Muscle of leg (tissue), 9 donors: Measurements from ENCODE around the gene SREBF2. TPM values are rescaled to one million over a fixed set of nuclear protein-coding genes. Genes with fewer than 3 reads are reported as not detected.

Experiments used
- polyA plus RNA-seq, 8 donors: library from polyadenylated mRNA; unstranded; fragments of 120-200 nt; gene quantifications; one replicate each; pipeline versions ENCODE4 v1.2.1 to v1.2.3, GENCODE V29; 2013; ENCODE audit warnings: inconsistent platforms in 1 of 8, low replicate concordance in 1 of 8; ENCODE audit not compliant: insufficient read length in 8 of 8, insufficient read depth in 1 of 8
- total RNA-seq: library from RNA; stranded (reverse); fragments of 120-200 nt; gene quantifications from one replicate; pipeline ENCODE4 v1.2.4, GENCODE V29; 2013

SREBF2 gene
- total and polyA plus RNA-seq, 9 donors = 30.9 to 106 (median 81.2) TPM

Other genes starting within 250 kb of the SREBF2 start
- gene PMM1, start 243.3 kb upstream of the SREBF2 start, total RNA-seq = 9.7 TPM
- gene PMM1, start 243.3 kb upstream of the SREBF2 start, polyA plus RNA-seq = 10 to 100 TPM; 22.9 to 34.2 (median 27.7) TPM
- gene DESI1, start 212.1 kb upstream of the SREBF2 start, total RNA-seq = 12.8 TPM
- 10 to 100 TPM; 18.1 to 22.1 (median 19.8) TPM for gene DESI1, start 212.1 kb upstream of the SREBF2 start, polyA plus RNA-seq
- 205 TPM for gene XRCC6, start 211.8 kb upstream of the SREBF2 start, total RNA-seq
- 100 to 1,000 TPM; 212 to 289 (median 227) TPM for gene XRCC6, start 211.8 kb upstream of the SREBF2 start, polyA plus RNA-seq
- gene SNU13, start 144.2 kb upstream of the SREBF2 start, total RNA-seq = 99.8 TPM
- 100 to 1,000 TPM; 110 to 130 (median 116) TPM for gene SNU13, start 144.2 kb upstream of the SREBF2 start, polyA plus RNA-seq
- 0.62 TPM for gene MEI1, start 133.6 kb upstream of the SREBF2 start, total RNA-seq
- gene MEI1, start 133.6 kb upstream of the SREBF2 start, polyA plus RNA-seq = 1 to 10 TPM in 4 of 8 donors, under 1 TPM in 4; 0.49 to 1.6 (median 0.99) TPM
- gene CCDC134, start 32.4 kb upstream of the SREBF2 start, total RNA-seq = 13.2 TPM
- 1 to 10 TPM; 6.5 to 9.3 (median 8.1) TPM for gene CCDC134, start 32.4 kb upstream of the SREBF2 start, polyA plus RNA-seq
- gene SHISA8, start 82.0 kb downstream of the SREBF2 start, total RNA-seq = 0.09 TPM
- under 1 TPM in 7 of 8 donors, not detected in 1; 0.11 to 0.39 (median 0.22) TPM for gene SHISA8, start 82.0 kb downstream of the SREBF2 start, polyA plus RNA-seq
- 0.75 TPM for gene TNFRSF13C, start 93.7 kb downstream of the SREBF2 start, total RNA-seq
- 1 to 10 TPM in 7 of 8 donors, under 1 TPM in 1; 0.91 to 2.3 (median 1.2) TPM for gene TNFRSF13C, start 93.7 kb downstream of the SREBF2 start, polyA plus RNA-seq
- gene CENPM, start 114.0 kb downstream of the SREBF2 start, total RNA-seq = 6.7 TPM
- 10 to 100 TPM in 3 of 8 donors, 1 to 10 TPM in 5; 7.5 to 11.6 (median 9.1) TPM for gene CENPM, start 114.0 kb downstream of the SREBF2 start, polyA plus RNA-seq
- 0.89 TPM for gene SEPTIN3, start 136.3 kb downstream of the SREBF2 start, total RNA-seq
- gene SEPTIN3, start 136.3 kb downstream of the SREBF2 start, polyA plus RNA-seq = 1 to 10 TPM in 4 of 8 donors, under 1 TPM in 4; 0.67 to 2.0 (median 0.90) TPM
- 1.0 TPM for gene WBP2NL, start 165.7 kb downstream of the SREBF2 start, total RNA-seq
- gene WBP2NL, start 165.7 kb downstream of the SREBF2 start, polyA plus RNA-seq = 1 to 10 TPM in 5 of 8 donors, under 1 TPM in 3; 0.38 to 2.3 (median 1.2) TPM
- gene NAGA, start 237.7 kb downstream of the SREBF2 start, total RNA-seq = 21.8 TPM
- 10 to 100 TPM; 15.1 to 28.7 (median 22.4) TPM for gene NAGA, start 237.7 kb downstream of the SREBF2 start, polyA plus RNA-seq
- 25.4 TPM for gene PHETA2, start 241.1 kb downstream of the SREBF2 start, total RNA-seq
- 10 to 100 TPM; 18.0 to 32.1 (median 23.8) TPM for gene PHETA2, start 241.1 kb downstream of the SREBF2 start, polyA plus RNA-seq
- gene SMDT1, start 246.6 kb downstream of the SREBF2 start, total RNA-seq = 19.6 TPM
- 100 to 1,000 TPM in 5 of 8 donors, 10 to 100 TPM in 3; 57.4 to 171 (median 114) TPM for gene SMDT1, start 246.6 kb downstream of the SREBF2 start, polyA plus RNA-seq